Gastrocnemius medialis (tissue), 4 donors: Measurements from ENCODE around the gene ITGAV. TPM values are rescaled to one million over a fixed set of nuclear protein-coding genes. Genes with fewer than 3 reads are reported as not detected.

Source experiments
- ATAC-seq, 2 donors: fragments of 150-250 bp; one replicate each; pipeline ENCODE4 v1.9.1; 2016
- DNase-seq, 2 donors: peaks; one replicate each; pipeline ENCODE4 v3.0.0-alpha.2; 2019
- H3K27ac ChIP-seq, 4 donors: fragments of 200-600 bp; sonication (generic); 1 replicate in 1 of 4; 2 replicates in 3 of 4; pipeline ENCODE4 v1.5.1; 2016 to 2018; ENCODE audit warnings: mild to moderate bottlenecking in 2 of 4, moderate library complexity in 1 of 4
- H3K27me3 ChIP-seq, 3 donors: fragments of 200-600 bp; sonication (generic) in 2 of 3; 1 replicate in 1 of 3; 2 replicates in 2 of 3; pipeline versions ENCODE4 v1.5.1 to v1.6.0; 2016 to 2019; ENCODE audit warnings: mild to moderate bottlenecking in 1 of 3, moderate library complexity in 1 of 3
- H3K36me3 ChIP-seq, 2 donors: fragments of 200-600 bp; sonication (generic) in 1 of 2; one replicate each; pipeline ENCODE4 v1.5.1; 2017 to 2018
- H3K4me1 ChIP-seq, 2 donors: fragments of 200-600 bp; sonication (generic) in 1 of 2; one replicate each; pipeline ENCODE4 v1.5.1; 2016 to 2017; ENCODE audit warnings: mild to moderate bottlenecking in 2 of 2
- H3K4me3 ChIP-seq, 4 donors: fragments of 200-600 bp; sonication (generic) in 3 of 4; 1 replicate in 1 of 4; 2 replicates in 3 of 4; pipeline ENCODE4 v1.5.1; 2016 to 2019; ENCODE audit warnings: mild to moderate bottlenecking in 2 of 4
- H3K9me3 ChIP-seq, 3 donors: fragments of 200-600 bp; sonication (generic) in 2 of 3; 1 replicate in 1 of 3; 2 replicates in 2 of 3; pipeline ENCODE4 v1.5.1; 2016 to 2019
- CTCF ChIP-seq, 5 experiments: fragments of 450-650 bp in 3 of 5; fragments of 200-600 bp in 2 of 5; sonication (generic) in 2 of 5; IDR thresholded peaks in 4 of 5; conservative IDR thresholded peaks in 1 of 5; 1 replicate in 4 of 5; 2 replicates in 1 of 5; pipeline ENCODE4 v1.5.1; 2016 to 2019; ENCODE audit warnings: antibody characterized with exemption in 5 of 5, mild to moderate bottlenecking in 3 of 5, moderate library complexity in 3 of 5
- POLR2A ChIP-seq, 2 donors: fragments of 450-650 bp; IDR thresholded peaks; one replicate each; pipeline ENCODE4 v1.6.1; 2017; ENCODE audit warnings: antibody characterized with exemption in 2 of 2, mild to moderate bottlenecking in 2 of 2, moderate library complexity in 2 of 2
- in situ Hi-C, 4 donors: fragments of 200-750 bp; cut with MboI; loops; one replicate each; pipeline versions ENCODE4 v1.15.0 to v1.8.0; 2017; ENCODE audit warnings: low sequenced_read_pairs in 4 of 4
- intact Hi-C: fragments of 100-400 bp; cut with DNase I; formaldehyde crosslinking; loops from one replicate; pipeline ENCODE4 v1.15.1; 2023; ENCODE audit warnings: low total_unique reads
- total RNA-seq, 4 donors: library from RNA; depleted of rRNA; stranded (reverse); fragments of >200 nt; gene quantifications; one replicate each; pipeline versions ENCODE4 v1.1.0 to v1.2.3, GENCODE V29; 2016

The ITGAV gene
- total RNA-seq, 4 donors from 2014 or later: 30.0 to 63.1 (median 47.4) TPM

GRCh38 chr2:186637497-186637800, 47.6 kb downstream of the ITGAV start:
- no peak overlapping the region for H3K4me3 ChIP-seq
- H3K27me3 ChIP-seq: no peaks in the 10 kb centered on the region
- in situ Hi-C loops (no loop called here), intact Hi-C loops (no loop called here)
- ATAC-seq: no peak
- peaks cover 0 to 31% of the 10 kb centered on the region in 2 donors for H3K36me3 ChIP-seq
- no peak for DNase-seq
- H3K4me1 ChIP-seq: no peaks in the 10 kb centered on the region
- no peak for TF ChIP-seq POLR2A (IDR thresholded peaks at IDR 0.05)
- H3K27ac ChIP-seq: no peak overlapping the region
- H3K9me3 ChIP-seq: no peaks in the 10 kb centered on the region

GRCh38 chr2:186639939-186640338, 50.1 kb downstream of the ITGAV start:
- Histone ChIP-seq H3K36me3 (peaks cover 0 to 52% of the 10 kb centered on the region in 2 donors), H3K4me1 (no peaks in the 10 kb centered on the region), H3K4me3 (no peak overlapping the region), H3K27me3 (no peaks in the 10 kb centered on the region), H3K9me3 (no peaks in the 10 kb centered on the region), H3K27ac (no peak overlapping the region)
- TF ChIP-seq POLR2A (IDR thresholded peaks at IDR 0.05) (no peak), CTCF (IDR thresholded peaks at IDR 0.05 in 4 of 5, conservative IDR thresholded peaks at IDR 0.05 in 1 of 5) (no peak)
- intact Hi-C loops (loop anchor here (5.0 kb wide), 1 partner anchor 48 kb away; the partner anchor contains the start of gene ITGAV), in situ Hi-C loops (loop anchor here in 3 of 4 donors (5.0 to 10.0 kb wide), 2 partner anchors 135 to 138 kb away; no protein-coding TSS in a partner anchor)
- DNase-seq (no peak), ATAC-seq (no peak)

- ATAC-seq: no peak
Measured at GRCh38 chr2:186641132-186641806, 51.4 kb downstream of the ITGAV start.

GRCh38 chr2:186641807-186642321, 52.0 kb downstream of the ITGAV start:
- DNase-seq (peak in 1 of 2 donors; percentile 22), ATAC-seq (peak; percentile 88 to 96)
- intact Hi-C loops: loop anchor here (1.0 to 5.0 kb wide), 2 partner anchors 50 to 138 kb away; partner anchors contain the start of gene ITGAV
- H3K36me3 ChIP-seq: peaks cover 0 to 59% of the 10 kb centered on the region in 2 donors
- H3K9me3 ChIP-seq: no peaks in the 10 kb centered on the region
- no peaks in the 10 kb centered on the region for H3K27me3 ChIP-seq
- TF ChIP-seq POLR2A (IDR thresholded peaks at IDR 0.05) (no peak), CTCF (IDR thresholded peaks at IDR 0.05 in 4 of 5, conservative IDR thresholded peaks at IDR 0.05 in 1 of 5) (peak; percentile 33 to 77 (median 53))
- peak overlapping the region in 1 of 4 donors; percentile 11 for H3K27ac ChIP-seq
- H3K4me1 ChIP-seq: no peaks in the 10 kb centered on the region
- no peak overlapping the region for H3K4me3 ChIP-seq
- in situ Hi-C loops: loop anchor here in 3 of 4 donors (5.0 to 10.0 kb wide), 2 partner anchors 137 to 140 kb away; no protein-coding TSS in a partner anchor

More at GRCh38 chr2:186641132-186641806, 51.4 kb downstream of the ITGAV start:
- Histone ChIP-seq H3K4me3 (no peak overlapping the region), H3K27me3 (no peaks in the 10 kb centered on the region), H3K4me1 (no peaks in the 10 kb centered on the region), H3K27ac (no peak overlapping the region), H3K36me3 (peaks cover 0 to 57% of the 10 kb centered on the region in 2 donors), H3K9me3 (no peaks in the 10 kb centered on the region)
- DNase-seq: no peak
- in situ Hi-C loops (loop anchor here in 3 of 4 donors (5.0 to 10.0 kb wide), 2 partner anchors 136 to 139 kb away; no protein-coding TSS in a partner anchor), intact Hi-C loops (loop anchor here (1.0 to 5.0 kb wide), 2 partner anchors 49 to 137 kb away; partner anchors contain the start of gene ITGAV)
- TF ChIP-seq POLR2A (IDR thresholded peaks at IDR 0.05): no peak
- TF ChIP-seq CTCF (IDR thresholded peaks at IDR 0.05 in 4 of 5, conservative IDR thresholded peaks at IDR 0.05 in 1 of 5): no peak

GRCh38 chr2:186644791-186645190, 54.9 kb downstream of the ITGAV start:
- Histone ChIP-seq H3K36me3 (peaks cover 0 to 66% of the 10 kb centered on the region in 2 donors), H3K27ac (no peak overlapping the region), H3K9me3 (no peaks in the 10 kb centered on the region), H3K27me3 (no peaks in the 10 kb centered on the region), H3K4me1 (no peaks in the 10 kb centered on the region), H3K4me3 (no peak overlapping the region)
- TF ChIP-seq POLR2A (IDR thresholded peaks at IDR 0.05) (no peak), CTCF (IDR thresholded peaks at IDR 0.05 in 4 of 5, conservative IDR thresholded peaks at IDR 0.05 in 1 of 5) (no peak)
- intact Hi-C loops: loop anchor here (5.0 kb wide), 1 partner anchor 52 kb away; the partner anchor contains the start of gene ITGAV
- in situ Hi-C loops: loop anchor here (5.0 to 10.0 kb wide), 3 partner anchors 137 to 142 kb away; no protein-coding TSS in a partner anchor
- DNase-seq (no peak), ATAC-seq (no peak)
